Activated CD4-positive, alpha-beta memory T cell treated with anti-CD3 and anti-CD28 coated beads, Interleukin-2, amount 10 ng/mL, durations not matched to agents 7 days and 5 days (primary cell): ENCODE measurements around the gene OR5B3. TPM values are rescaled to one million over a fixed set of nuclear protein-coding genes. Genes with fewer than 3 reads are reported as not detected.

Source experiments
- CTCF ChIA-PET: fragments of 350-600 bp; sonication (Branson Sonifier 250); formaldehyde crosslinking; loops from one replicate; lab custom pipeline; 2021; ENCODE audit warnings: antibody characterized with exemption, inconsistent platforms; lab: Charles Lee
- POLR2A ChIA-PET: fragments of 350-600 bp; sonication (Branson Sonifier 250); formaldehyde crosslinking; loops from one replicate; lab custom pipeline; 2021; ENCODE audit warnings: antibody characterized with exemption; lab: Charles Lee
- DNase-seq: peaks from one replicate; pipeline ENCODE4 v3.0.0-alpha.2; 2020
- H3K27ac Mint-ChIP-seq: one replicate; pipeline ENCODE4 v1.8.0; 2021; ENCODE audit warnings: mild to moderate bottlenecking, mixed read lengths
- H3K27me3 Mint-ChIP-seq: one replicate; pipeline ENCODE4 v1.8.0; 2021; ENCODE audit warnings: mixed read lengths
- H3K36me3 Mint-ChIP-seq: one replicate; pipeline ENCODE4 v1.8.0; 2021; ENCODE audit warnings: low read depth, mixed read lengths
- H3K4me1 Mint-ChIP-seq: one replicate; pipeline ENCODE4 v1.8.0; 2021; ENCODE audit warnings: mixed read lengths
- H3K4me3 Mint-ChIP-seq: one replicate; pipeline ENCODE4 v1.8.0; 2021; ENCODE audit warnings: mild to moderate bottlenecking, mixed read lengths
- H3K9me3 Mint-ChIP-seq: one replicate; pipeline ENCODE4 v1.8.0; 2021; ENCODE audit warnings: mixed read lengths
- total RNA-seq, 2 experiments: library from RNA; stranded (reverse); gene quantifications; one replicate each; pipeline ENCODE4 v1.2.3, GENCODE V29; 2021

OR5B3 gene
- total RNA-seq, 2 experiments from 2014 or later, result not detected

DNA sequence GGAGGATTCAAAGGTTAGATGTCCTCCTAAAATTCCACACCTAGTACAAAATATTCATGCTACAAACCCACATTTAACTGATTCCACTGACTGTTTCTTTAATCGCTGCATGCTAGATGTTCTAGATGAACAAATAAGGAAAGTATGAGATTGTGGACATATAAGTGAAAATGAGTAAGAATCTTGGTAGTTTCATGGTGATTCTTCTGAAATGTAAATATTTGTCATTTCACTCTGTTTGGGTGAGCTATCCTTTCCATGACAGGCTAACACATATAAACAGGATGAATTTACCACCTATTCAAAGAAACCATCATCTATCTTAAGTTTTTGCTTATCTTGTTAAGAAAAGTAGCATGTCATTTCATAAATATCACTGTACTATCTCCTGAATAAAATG lies 14.8 kb downstream of the OR5B3 start:
- Mint-ChIP-seq H3K4me3 (no peak overlapping the region), H3K36me3 (no peaks in the 10 kb centered on the region), H3K27me3 (no peaks in the 10 kb centered on the region), H3K27ac (no peak overlapping the region), H3K9me3 (no peaks in the 10 kb centered on the region), H3K4me1 (no peaks in the 10 kb centered on the region)
- ChIA-PET POLR2A (no interaction called here), CTCF (no interaction called here)
- DNase-seq, result no peak

DNA sequence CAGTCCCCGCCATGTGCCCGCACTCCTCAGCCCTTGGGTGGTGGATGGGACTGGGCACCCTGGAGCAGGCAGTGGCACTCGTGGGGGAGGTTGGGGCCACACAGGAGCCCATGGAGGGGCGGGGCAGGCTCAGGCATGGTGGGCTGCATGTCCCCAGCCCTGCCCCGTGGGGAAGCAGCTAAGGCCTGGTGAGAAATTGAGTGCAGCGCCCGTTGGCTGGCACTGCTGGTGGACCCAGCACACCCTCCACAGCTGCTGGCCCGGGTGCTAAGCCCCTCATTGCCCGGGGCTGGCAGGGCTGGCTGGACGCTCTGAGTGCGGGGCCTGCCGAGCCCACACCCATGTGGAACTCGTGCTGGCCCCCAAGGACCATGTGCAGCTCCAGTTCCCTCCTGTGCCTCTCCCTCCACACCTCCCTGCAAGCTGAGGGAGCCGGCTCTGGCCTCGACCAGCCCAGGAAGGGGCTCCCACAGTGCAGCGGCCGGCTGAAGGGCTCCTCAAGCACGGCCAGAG lies 16.1 kb downstream of the OR5B3 start:
- H3K9me3 Mint-ChIP-seq, result no peaks in the 10 kb centered on the region
- no peak overlapping the region for H3K27ac Mint-ChIP-seq
- ChIA-PET POLR2A (no interaction called here), CTCF (no interaction called here)
- no peaks in the 10 kb centered on the region for H3K36me3 Mint-ChIP-seq
- H3K4me1 Mint-ChIP-seq, result no peaks in the 10 kb centered on the region
- no peaks in the 10 kb centered on the region for H3K27me3 Mint-ChIP-seq
- H3K4me3 Mint-ChIP-seq, result no peak overlapping the region
- DNase-seq, result no peak

DNA sequence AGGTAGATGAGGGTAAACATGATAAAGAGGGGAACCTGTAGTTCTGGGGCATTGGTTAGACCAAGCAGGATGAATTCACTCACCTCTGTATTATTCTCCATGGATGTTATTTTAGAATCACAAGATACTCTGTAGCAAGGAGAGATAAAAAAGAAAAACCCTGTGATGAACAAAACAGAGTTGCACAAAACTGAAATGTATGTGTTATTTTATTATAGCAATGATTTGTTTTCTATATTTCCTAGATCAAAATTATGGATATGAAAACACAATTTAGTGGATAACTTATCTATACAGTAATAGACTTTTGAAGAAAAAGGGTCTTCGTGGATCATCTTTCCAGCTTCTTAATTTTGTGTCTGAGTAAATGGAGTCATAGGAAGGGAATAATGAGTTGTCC lies 47.7 kb downstream of the OR5B3 start, which contains the start of gene OR5B17:
TSS of gene OR5B17 (minus strand) at position 101 of the 400 bp plus-strand sequence. CDS start at position 101, 0 bp downstream.
- Mint-ChIP-seq H3K27ac (no peak within 1 kb of the TSS), H3K4me1 (no peaks in the 10 kb centered on the region), H3K4me3 (no peak within 1 kb of the TSS), H3K9me3 (no peaks in the 10 kb centered on the region), H3K27me3 (no peaks in the 10 kb centered on the region), H3K36me3 (no peaks in the 10 kb centered on the region)
- no peak for DNase-seq
- POLR2A ChIA-PET, result no interaction called here
- CTCF ChIA-PET, result no interaction called here

DNA sequence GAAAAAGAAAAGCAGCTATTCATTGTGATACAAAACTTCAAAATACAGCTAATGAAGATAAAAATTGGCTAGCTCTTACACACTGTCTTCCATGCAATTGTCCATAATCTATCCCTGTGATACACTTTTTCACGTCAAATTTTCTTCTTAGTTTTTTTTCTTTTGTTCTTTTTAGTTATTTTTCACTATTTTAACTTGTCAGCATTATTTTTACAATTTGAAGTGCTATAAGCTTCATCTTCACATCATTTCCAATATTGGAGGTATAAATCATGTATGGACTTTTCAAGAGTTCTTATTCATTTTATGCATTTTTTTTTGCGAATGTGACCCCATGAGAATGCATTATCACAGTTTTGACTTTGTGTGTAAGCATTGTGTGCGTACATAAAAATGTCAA lies 51.9 kb downstream of the OR5B3 start:
- DNase-seq, result no peak
- ChIA-PET CTCF (no interaction called here), POLR2A (no interaction called here)
- Mint-ChIP-seq H3K4me1 (no peaks in the 10 kb centered on the region), H3K36me3 (no peaks in the 10 kb centered on the region), H3K27ac (no peak overlapping the region), H3K27me3 (no peaks in the 10 kb centered on the region), H3K9me3 (no peaks in the 10 kb centered on the region), H3K4me3 (no peak overlapping the region)

Other genes with a start within 250 kb of the OR5B3 start
- gene OR9Q2, start 217.8 kb downstream of the OR5B3 start, total RNA-seq, result not detected
- gene OR1S2, start 202.7 kb downstream of the OR5B3 start, total RNA-seq, result not detected
- gene OR1S1, start 194.2 kb downstream of the OR5B3 start, total RNA-seq, result not detected
- not detected for gene OR10Q1, start 178.0 kb downstream of the OR5B3 start, total RNA-seq
- gene OR10W1, start 138.6 kb downstream of the OR5B3 start, total RNA-seq, result not detected
- gene OR5B17, start 47.8 kb downstream of the OR5B3 start, total RNA-seq, result not detected
- gene OR5B2, start 21.2 kb upstream of the OR5B3 start, total RNA-seq, result not detected
- gene OR5B12, start 35.4 kb upstream of the OR5B3 start, total RNA-seq, result not detected
- gene OR5B21, start 101.2 kb upstream of the OR5B3 start, total RNA-seq, result under 1 TPM; 0.25 to 0.35 TPM
- gene LPXN, start 169.0 kb upstream of the OR5B3 start, total RNA-seq, result 100 to 1,000 TPM; 137 to 138 TPM
- 10 to 100 TPM; 53.5 to 55.2 TPM for gene ZFP91, start 172.2 kb upstream of the OR5B3 start, total RNA-seq
- 1 to 10 TPM; 2.3 to 2.4 TPM for gene CNTF, start 215.8 kb upstream of the OR5B3 start, total RNA-seq